Stimulated activated CD4-positive, alpha-beta T cell treated with anti-CD3 and anti-CD28 coated beads, Interleukin-12 subunit alpha, Interleukin-12 subunit beta, amount 100 ng/mL, for 24 hours (primary cell): Measurements from ENCODE around the gene SLX4.

ENCODE experiments used
- DNase-seq, 2 experiments: peaks; one replicate each; pipeline ENCODE4 v3.0.0-alpha.2; 2020; ENCODE audit warnings: low read depth in 2 of 2

SLX4 gene

DNA sequence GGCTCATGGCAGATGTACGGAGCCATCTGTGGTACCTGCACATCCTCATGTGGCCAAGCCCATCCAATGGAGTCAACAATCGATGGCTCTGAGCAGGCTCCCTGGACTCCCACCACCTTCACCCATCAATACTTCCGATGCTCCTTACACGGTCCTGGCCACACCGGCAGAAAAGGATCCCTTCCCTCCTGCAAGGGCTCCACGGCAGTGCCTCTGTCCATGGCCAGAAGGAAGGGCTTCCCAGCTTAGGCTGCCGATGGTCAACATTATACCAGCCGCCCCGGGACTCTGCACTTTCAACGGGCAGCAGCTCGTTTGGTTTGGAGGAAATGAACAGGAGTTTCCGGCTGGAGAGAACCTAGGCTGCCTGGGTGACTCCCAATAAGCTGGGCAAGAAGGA lies 13.2 kb downstream of the SLX4 start:
- DNase-seq = no peak

DNA sequence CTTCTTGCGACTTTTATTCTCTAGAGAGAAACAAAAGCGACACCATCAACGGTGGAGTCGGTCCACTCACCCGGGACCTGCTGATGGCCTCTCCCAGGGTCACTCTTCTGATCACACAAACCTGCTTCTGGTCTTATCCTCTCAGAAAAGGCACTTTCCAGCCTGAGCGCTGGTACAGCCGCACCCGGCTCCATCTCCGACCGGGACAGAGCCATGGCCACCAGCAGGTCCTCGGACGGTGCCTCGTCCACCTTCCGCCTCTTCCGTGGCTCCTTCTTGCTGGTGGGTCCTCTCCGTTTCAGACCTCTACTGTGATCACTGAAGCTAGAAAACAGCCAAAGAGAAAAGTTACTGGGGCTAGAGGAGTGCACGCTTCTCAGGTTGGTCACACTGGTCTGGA lies 13.7 kb downstream of the SLX4 start:
- no peak for DNase-seq

DNA sequence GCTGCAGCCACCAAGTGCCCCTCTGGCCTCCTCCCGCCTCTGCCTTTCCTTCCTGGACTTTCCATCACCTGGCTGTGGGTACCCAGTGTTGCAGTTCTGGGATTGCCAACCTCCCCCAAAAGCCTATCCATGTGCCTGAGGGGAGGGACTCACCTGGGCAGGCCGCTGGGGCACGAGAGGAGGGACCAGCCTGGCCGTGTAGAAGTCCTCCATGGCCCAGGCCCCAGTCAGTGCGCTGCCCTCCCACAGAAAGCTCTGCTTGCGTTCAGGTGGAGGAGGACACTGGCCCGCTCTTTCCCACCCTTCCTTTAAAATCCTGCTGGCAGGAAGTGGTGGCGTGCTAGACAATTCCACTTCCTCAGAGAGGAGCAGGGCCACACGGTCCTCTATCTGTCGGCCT lies 14.2 kb downstream of the SLX4 start:
- DNase-seq = no peak

DNA sequence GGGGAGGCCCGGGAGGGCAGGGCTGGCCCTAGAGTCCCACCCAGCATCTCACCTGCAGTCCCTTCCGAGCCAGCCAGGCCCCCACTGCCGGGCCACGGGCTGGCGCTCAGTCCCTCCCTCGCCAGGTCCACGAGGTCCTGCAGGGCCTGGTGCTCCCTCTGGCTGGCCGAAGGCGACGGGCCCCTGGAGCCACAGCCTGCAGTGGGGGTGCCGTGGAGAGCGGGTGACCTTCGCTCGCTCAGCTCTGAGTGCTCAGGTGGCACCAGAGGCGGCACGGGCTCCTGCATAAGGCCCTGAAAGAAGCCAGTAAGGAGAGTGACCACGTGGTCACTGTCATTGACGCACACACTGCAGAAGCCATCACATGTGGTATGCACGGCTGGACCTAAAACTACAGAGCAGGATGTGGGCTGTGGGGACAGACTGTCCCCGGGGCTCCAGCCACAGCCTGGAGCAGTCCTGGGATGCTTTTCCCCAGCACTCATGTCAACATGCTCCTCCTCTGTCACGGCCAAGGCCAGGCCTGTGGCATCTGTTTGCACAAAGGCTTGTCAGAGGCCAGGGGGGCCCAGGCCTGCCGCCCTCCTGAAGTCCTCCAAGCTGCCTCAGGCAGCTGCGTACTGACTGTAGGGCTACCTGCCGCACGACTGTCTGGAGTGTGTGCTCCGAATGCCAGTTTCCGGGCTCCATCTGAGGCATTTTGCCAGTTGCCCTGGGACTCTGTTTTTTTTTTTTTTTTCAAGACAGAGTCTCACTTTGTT lies 15.1 kb downstream of the SLX4 start:
- DNase-seq = no peak

DNA sequence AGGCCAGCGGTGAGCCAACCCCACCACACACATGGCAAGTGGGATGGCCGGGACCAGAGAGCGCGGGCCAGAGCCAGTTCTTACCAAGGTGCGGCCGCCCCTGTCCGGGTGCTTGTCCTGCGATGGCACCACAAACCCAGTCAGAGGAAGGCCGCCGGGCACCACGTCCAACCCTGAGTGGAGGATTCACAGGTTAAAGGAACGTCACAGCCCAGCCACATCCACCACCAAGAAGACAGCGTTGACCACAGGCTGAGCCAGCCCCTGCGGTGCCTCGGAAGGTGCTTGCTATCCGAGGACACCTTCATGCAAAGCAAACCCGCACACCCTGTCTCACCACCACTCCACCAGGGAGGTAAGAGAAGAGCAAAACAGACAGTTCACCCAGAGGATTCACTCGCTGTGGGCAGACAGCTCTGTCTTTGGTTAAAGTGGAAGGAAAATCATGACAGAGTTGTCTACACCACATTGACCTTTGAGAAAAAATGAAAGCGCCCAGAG lies 15.8 kb downstream of the SLX4 start:
- no peak for DNase-seq

DNA sequence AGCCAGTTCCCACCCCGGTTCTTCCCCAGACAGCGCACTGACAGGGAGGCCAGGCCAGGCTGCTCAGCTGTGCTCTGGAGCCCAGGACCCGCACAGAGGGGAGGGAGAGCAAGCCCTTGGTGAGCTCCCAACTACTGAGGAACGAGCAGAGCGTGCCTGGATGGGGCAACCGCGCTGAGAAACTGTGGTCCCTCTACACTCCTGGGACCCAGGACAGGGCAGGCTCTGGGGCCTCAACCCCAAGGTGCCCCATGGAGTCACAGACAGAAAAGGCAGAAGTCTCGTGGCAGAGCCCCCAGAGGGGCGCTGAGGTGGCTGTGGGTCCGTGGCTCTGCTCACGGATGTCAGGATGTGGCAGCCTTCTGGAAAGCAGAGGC lies 16.3 kb downstream of the SLX4 start:
- DNase-seq = no peak

DNA sequence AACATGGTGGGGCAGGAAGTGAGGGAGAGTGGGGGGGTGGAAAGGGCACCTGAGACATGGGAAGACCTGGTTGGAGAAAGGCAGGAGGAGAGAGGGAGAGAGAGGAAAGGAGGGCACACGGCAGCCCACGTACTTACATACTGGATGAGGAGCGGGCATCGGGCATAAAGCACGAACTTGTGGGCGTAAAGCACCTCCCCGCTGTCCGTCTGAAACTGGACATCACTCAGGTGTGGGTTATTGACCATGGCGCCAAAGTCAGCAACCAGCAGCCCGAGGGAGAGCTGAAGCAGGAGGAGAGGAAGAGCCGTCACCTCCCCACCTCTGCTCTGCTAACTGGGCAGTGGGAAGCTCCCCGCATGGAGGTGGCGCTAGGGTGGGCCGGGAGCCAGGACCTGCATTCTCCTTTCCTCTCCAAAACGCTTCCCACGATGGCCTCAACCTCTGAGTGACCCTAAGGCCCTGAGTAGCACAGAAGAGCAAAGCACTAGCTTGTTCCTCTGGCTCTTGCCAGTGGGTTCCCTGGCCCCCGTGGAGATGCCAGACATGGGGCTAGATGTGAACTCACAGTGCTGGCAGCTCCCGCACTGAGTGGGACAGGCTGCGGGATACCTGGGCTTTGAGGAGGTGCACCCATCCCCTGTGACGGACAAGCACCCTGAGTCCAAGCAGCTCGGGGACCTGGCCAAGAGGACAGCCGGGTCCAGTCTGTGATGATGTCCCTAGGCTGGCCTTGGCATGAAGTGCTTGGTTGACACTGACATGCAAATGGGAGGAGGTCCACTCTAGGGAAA lies 16.9 kb downstream of the SLX4 start:
- DNase-seq = no peak

DNA sequence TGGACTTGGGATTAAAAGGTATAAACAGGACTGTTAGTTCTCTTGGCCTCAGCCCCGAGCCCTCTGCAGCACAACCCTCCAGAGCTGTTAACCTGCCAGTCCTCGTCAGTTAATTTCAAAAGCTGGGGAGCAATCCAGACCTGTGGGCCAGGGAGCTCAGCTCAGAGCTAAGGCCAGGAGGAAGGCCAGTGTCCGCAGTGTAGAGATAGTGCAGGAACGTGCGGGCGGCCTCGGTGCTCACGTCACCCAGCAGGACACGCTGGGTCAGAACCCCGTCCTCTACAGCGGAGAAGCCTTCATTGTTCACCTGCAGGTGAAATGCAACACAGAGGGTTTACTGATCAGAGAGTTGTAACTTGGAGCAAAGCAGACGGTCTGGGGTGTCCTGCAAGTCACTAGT lies 18.8 kb downstream of the SLX4 start:
- no peak for DNase-seq

DNA sequence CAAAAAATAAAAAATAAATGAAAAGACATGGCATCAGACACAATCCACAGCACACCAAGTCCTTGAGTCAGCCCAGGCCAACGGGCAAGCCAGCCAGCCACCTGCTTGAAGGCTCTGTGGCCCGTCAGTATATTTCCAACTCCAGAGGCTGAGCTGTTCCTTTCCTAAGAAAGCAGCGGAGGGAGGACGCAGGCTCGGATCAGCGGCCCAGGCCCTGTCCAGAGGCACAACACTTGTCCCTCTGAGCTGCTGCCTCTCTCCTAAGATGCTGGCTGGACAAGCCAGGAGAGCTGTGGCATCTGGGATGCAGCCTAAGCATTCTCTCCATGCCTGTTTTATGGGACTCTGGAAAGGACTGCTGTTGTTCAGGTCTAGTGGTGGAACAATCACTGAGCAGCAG lies 19.4 kb downstream of the SLX4 start:
- DNase-seq = no peak

DNA sequence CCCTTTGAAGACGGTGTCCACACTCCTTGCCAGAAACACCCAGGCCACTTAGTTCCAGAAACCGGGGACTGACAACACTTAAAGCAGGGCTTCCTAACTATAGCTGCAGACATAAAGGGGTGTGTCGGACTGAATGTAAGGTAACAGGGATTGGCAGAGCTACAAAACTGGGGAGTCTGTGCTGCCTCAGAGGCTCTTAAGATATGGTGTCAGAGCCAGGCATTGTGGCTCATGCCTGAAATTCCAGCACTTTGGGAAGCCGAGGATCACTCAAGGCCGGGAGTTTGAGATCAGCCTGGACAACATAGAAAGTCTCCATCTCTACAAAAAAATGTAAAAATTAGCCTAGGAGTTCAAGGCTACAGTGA lies 20.0 kb downstream of the SLX4 start:
- DNase-seq = no peak

DNA sequence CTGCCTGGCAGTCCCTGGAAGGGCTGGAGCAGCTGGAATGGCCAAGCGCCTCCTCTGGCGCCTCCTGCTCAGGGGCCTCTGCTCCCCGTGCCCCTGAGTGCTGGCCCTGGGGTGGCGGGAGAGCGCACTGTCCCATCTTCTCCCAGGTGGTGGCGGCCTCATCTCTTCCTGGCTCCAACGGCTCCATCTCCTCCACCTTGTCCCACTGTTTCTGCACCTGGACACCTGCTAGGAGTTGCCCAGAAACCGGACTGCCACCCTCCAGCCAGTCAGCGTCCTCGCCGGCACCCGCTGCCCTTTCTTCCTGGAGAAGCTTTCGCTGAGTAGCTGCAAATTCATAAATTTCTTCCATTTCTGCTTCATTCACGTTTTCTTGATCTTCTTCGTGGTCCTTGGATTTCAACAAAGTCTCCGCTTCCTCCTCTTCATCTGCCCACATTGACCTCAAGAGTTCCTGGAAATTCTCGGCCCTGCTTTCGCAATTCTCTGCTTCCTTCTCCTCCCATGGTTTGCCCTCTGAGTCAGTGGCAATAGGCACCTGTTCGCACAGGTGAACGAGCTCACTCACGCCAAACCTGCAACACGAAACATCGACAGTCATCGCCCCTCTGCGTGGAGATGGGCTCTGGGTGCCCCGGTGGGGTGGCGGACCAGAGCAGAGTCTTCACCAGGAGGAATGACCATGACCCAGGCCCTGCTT lies 20.5 kb downstream of the SLX4 start:
- DNase-seq = no peak

DNA sequence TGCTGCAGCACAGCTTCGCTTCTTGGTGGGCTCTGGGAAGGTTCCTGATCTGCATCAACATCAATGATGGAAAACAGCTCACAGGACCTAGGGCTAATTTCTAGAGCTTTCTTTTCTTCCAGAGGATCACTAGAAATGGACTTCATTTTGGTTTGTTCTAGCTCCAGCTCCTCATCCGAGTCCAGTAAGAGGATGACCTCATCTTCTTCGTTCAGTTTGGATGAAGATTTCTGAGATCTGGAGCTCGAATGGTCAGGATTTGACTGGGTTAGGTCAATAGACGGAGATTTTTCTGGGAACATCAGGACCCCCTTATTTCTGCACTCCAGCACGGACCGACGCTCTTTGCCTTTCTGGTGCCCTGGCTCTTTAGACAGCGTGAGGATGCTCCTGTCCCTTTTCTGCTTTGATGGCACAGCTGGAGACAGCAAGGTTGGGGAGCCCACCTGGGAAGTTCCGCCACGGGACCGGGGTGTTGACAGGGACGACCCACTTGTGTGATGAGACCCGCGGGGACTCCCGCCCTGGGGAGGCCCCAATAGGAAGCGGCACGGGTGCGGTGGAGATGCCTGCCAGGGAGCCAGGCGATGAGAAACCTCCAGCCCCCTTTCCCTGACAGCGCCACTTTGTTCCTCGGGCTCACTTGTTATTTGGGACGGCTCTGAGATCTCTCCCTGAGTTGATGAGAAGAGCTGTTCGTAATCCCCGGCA lies 21.3 kb downstream of the SLX4 start:
- no peak for DNase-seq

DNA sequence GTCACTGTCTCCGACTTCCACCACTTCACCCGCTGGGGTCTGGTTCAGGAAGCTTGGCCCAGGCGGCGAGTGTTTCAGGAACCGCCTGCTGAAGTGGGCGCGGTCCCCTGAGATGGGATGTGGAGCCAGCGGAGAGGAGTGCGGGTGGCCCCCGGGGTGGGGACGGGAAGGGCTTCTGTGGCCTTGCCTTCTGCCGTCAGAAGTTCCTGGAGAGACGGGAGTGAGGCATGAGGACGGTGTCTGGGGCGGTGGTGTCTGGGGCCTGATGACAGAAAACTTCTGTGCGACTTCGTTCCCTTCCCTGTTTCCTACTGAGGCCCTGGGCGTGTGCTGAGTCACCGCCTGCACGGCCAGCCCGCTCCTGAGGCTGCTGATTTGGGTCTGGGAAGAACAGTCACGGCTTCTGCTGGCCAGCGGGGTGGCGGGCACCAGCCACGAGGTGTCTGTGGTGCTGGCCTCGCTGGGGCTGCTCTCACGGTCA lies 21.9 kb downstream of the SLX4 start:
- DNase-seq = no peak

DNA sequence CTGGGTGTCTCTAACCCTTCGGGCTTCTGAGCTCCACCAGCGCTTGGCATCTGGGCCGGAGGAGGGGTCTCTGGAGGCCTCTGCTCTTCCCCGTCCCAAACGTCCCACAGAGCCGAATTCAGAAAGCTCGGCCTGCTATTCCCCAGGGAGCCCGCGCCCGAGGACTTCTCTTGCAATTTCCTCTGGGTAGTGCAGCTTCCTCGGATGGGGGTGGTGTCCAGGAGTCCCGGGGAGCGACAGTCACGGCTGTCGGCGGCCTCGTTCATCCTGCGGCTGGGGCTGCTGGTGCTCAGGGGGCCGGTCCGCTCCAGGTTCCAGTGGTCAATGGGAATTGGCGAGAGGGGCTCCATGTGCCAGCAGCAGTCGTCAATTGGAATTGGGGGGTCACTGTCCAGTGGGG lies 22.4 kb downstream of the SLX4 start:
- no peak for DNase-seq

DNA sequence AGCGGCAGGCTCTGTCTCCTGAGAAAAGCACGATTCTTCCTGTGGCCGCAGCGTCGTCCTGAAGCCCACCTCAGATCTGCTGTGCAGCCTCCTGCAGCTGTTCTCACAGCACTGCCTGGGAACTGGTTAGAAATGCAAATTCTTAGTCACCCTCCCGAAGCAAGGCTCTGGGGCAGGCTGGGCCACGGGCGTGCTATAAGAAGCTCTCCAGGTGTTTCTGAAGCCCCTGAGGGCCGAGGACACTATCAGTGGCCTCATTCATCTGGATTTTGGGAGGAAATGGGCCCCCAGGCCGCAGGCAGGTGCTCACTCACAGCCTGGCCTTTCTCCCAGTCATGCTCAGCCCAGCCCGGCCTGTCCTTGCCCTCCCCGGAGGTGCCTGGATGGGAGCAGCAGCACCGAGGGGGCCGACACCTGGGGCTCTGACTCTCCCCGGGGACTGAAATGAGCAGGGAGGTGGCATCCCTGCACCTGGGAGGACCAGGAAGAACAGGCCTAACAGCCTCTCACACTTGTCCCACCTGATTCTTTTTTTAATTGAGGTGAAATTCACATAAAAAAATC lies 23.8 kb downstream of the SLX4 start:
- DNase-seq = no peak

DNA sequence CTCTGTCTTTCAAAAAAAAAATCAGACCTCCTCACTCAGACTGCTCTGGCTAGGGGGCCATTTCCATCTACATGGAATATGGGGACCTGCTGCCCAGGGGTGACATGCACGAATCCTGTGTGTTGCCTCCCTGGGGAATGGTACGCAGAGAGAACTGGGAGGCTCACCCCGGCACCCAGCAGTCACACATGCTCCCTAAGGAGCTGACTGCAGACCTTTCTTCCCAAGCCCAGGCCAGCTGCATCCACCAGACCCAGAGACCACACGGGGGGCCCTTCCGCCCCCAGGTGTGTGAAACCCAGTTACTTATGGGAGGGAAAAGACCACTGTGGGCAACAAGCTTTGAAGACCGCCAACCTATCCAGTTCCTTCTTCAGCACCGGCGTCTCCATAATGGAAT lies 27.0 kb downstream of the SLX4 start:
- DNase-seq = no peak

DNA sequence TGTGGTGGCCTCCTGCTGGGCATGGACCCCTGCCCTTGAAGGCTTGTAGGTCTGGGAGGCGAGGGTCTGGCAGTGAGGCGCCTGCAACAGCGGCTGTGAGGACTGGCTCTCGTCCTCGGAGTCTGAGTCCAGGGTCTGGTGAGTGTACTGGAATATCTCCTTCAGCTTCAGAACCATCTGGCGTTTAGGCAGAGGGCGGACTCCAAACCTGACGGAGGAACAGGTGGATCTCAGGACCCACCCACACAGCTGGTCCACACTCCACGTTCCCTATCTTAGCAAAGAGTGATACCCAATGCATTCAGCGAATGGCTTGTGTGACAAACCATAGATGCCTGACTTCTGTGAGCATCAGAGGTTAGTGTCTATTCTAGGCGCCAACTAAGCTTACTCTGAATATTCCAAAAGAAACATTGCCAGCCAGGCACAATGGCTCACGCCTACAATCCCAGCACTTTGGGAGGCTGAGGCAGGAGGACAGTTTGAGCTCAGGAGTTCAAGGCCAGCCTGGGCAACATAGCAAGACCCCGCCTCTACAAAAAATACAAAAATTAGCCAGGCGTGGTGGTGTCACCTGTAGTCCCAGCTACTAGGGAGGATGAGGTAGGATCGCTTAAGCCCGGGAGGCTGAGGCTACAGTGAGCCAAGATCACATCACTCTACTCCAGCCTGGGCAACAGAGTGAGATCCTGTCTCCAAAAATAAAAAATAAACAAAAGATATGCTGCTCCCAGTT lies 27.9 kb downstream of the SLX4 start:
- no peak for DNase-seq

DNA sequence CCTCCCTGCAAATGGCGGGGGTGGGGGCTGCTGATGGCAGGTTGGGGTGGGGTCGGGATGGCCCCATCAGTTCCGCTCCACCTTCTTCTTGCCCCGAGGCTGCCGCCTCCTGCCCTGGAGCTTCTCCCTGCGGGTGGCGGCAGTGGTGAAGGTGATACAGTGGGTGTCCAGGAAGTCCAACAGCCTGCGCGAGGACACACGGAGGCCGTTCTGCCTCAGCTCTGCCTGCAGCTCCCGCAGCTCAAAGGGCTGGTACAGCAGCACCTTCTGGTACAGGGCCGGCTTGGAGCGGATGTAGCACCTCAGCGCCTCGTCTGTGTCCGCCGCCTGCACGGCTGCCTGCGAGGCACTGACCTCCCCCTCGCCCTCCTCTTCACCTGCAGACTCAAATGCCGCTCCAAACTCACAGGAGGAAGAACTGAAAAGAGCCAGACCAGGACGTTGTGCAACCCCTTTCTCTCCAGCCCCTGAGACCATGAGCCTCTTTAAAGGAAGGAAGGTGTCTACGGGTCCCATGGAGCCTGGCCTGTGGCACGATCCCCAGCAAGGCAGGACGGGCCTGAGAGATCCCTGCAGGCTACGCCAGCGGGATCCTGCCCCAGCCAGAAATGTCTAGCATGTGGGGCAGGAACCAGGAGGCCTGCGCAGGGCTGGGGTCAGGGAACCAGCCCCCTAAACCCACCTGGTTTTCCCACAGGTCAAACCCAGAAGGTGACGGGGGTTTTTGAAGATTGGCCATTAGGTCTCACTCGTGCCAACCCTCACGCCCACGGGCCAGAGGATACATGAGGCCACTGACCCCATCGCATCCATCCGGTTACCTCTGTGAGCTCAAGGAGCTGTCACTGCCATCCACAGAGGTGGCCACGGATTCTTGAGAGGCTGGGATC lies 28.9 kb downstream of the SLX4 start:
- no peak for DNase-seq

DNA sequence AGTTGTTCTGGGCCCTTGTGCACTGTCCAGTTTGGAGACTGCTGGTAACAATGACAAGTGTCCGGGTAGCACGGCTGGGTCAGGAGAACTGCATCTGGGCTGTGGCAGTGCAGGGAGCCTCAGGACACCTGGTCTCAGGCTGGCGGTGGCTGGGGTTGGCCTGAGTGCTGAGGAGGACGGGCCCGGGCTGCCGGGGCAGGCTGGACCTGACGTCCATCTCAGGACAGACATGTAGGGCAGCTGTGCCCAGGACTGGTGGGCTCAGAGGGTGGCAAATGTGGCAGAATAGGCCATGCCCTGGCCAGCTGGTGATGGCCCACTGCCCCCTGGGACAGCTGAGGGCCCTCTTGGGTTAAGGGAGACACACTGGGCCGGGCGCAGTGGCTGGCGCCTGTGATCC lies 30.0 kb downstream of the SLX4 start:
- DNase-seq = no peak

DNA sequence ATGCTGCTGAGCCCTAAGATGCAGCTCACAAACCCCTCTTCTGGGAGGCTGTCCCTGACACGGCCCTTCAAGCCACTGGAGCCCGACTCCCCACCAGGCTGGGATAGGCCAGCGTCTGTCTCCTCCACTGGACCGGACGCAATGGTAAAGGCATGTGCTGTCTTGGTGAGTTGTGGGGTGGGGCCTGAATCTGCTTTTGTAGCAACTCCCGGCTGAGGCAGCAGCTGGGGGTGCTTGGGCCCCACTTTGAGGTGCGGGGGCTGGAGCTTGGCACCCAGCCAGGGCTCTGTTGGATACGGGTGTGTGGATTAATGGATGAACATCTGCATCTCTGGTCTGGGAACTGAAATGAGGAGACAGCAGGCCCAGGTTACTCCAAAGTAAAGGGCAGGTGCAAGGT lies 30.7 kb downstream of the SLX4 start:
- no peak for DNase-seq
